Measurements from ENCODE around the gene SIVA1. TPM values are rescaled to one million over a fixed set of nuclear protein-coding genes. Genes with fewer than 3 reads are reported as not detected.

Gene SIVA1
- total and polyA plus RNA-seq, 2 donors, result 39.9 to 280 TPM

GRCh38 chr14:104714681-104715080, 38.3 kb upstream of the SIVA1 start:
- no peak overlapping the region for H3K27ac ChIP-seq (ENCODE audit: low read depth)
- WGBS, result 94% methylated on average over 31 of the region's 31 CpGs
- H3K36me3 ChIP-seq (ENCODE audit: insufficient read depth), result peaks cover 5% of the 10 kb centered on the region
- no peak overlapping the region for H3K4me3 ChIP-seq (ENCODE audit: low read depth, low read length)
- no peak for DNase-seq (ENCODE audit: extremely low spot score)
- H3K4me1 ChIP-seq (ENCODE audit: insufficient read depth), result no peaks in the 10 kb centered on the region

GRCh38 chr14:104715416-104715815, 37.5 kb upstream of the SIVA1 start:
- peaks cover 5% of the 10 kb centered on the region for H3K36me3 ChIP-seq (ENCODE audit: insufficient read depth)
- no peak overlapping the region for H3K4me3 ChIP-seq (ENCODE audit: low read depth, low read length)
- 89% methylated on average over 18 of the region's 18 CpGs for WGBS
- no peak for DNase-seq (ENCODE audit: extremely low spot score)
- no peak overlapping the region for H3K27ac ChIP-seq (ENCODE audit: low read depth)
- H3K4me1 ChIP-seq (ENCODE audit: insufficient read depth), result no peaks in the 10 kb centered on the region

GRCh38 chr14:104715871-104716270, 37.1 kb upstream of the SIVA1 start:
- no peak overlapping the region for H3K27ac ChIP-seq (ENCODE audit: low read depth)
- H3K36me3 ChIP-seq (ENCODE audit: insufficient read depth), result peaks cover 5% of the 10 kb centered on the region
- no peak for DNase-seq (ENCODE audit: extremely low spot score)
- H3K4me1 ChIP-seq (ENCODE audit: insufficient read depth), result no peaks in the 10 kb centered on the region
- H3K4me3 ChIP-seq (ENCODE audit: low read depth, low read length), result no peak overlapping the region
- 89% methylated on average over 12 of the region's 12 CpGs for WGBS

GRCh38 chr14:104717137-104717536, 35.8 kb upstream of the SIVA1 start:
- 88% methylated on average over 22 of the region's 22 CpGs for WGBS
- Histone ChIP-seq H3K36me3 (ENCODE audit: insufficient read depth) (peaks cover 5% of the 10 kb centered on the region), H3K4me3 (ENCODE audit: low read depth, low read length) (no peak overlapping the region), H3K27ac (ENCODE audit: low read depth) (no peak overlapping the region), H3K4me1 (ENCODE audit: insufficient read depth) (no peaks in the 10 kb centered on the region)
- no peak for DNase-seq (ENCODE audit: extremely low spot score)

GRCh38 chr14:104717646-104718045, 35.3 kb upstream of the SIVA1 start:
- 68% methylated on average over 20 of the region's 20 CpGs for WGBS
- Histone ChIP-seq H3K4me3 (ENCODE audit: low read depth, low read length) (no peak overlapping the region), H3K36me3 (ENCODE audit: insufficient read depth) (peaks cover 5% of the 10 kb centered on the region), H3K4me1 (ENCODE audit: insufficient read depth) (no peaks in the 10 kb centered on the region), H3K27ac (ENCODE audit: low read depth) (no peak overlapping the region)
- no peak for DNase-seq (ENCODE audit: extremely low spot score)

GRCh38 chr14:104718147-104718546, 34.8 kb upstream of the SIVA1 start:
- no peaks in the 10 kb centered on the region for H3K4me1 ChIP-seq (ENCODE audit: insufficient read depth)
- peaks cover 5% of the 10 kb centered on the region for H3K36me3 ChIP-seq (ENCODE audit: insufficient read depth)
- no peak overlapping the region for H3K4me3 ChIP-seq (ENCODE audit: low read depth, low read length)
- WGBS, result 86% methylated on average over 10 of the region's 10 CpGs
- DNase-seq (ENCODE audit: extremely low spot score), result no peak
- no peak overlapping the region for H3K27ac ChIP-seq (ENCODE audit: low read depth)

GRCh38 chr14:104718871-104719270, 34.1 kb upstream of the SIVA1 start:
- no peaks in the 10 kb centered on the region for H3K4me1 ChIP-seq (ENCODE audit: insufficient read depth)
- no peak overlapping the region for H3K27ac ChIP-seq (ENCODE audit: low read depth)
- H3K36me3 ChIP-seq (ENCODE audit: insufficient read depth), result peaks cover 5% of the 10 kb centered on the region
- no peak for DNase-seq (ENCODE audit: extremely low spot score)
- 89% methylated on average over 11 of the region's 11 CpGs for WGBS
- H3K4me3 ChIP-seq (ENCODE audit: low read depth, low read length), result no peak overlapping the region

- H3K36me3 ChIP-seq (ENCODE audit: insufficient read depth), result peaks cover 5% of the 10 kb centered on the region
- H3K4me3 ChIP-seq (ENCODE audit: low read depth, low read length), result no peak overlapping the region
- no peak overlapping the region for H3K27ac ChIP-seq (ENCODE audit: low read depth)
- WGBS, result 89% methylated on average over 15 of the region's 15 CpGs
- no peak for DNase-seq (ENCODE audit: extremely low spot score)
- H3K4me1 ChIP-seq (ENCODE audit: insufficient read depth), result no peaks in the 10 kb centered on the region
Observed at GRCh38 chr14:104719343-104719742, 33.6 kb upstream of the SIVA1 start.

GRCh38 chr14:104721505-104722431, 31.2 kb upstream of the SIVA1 start:
- no peak overlapping the region for H3K27ac ChIP-seq (ENCODE audit: low read depth)
- H3K36me3 ChIP-seq (ENCODE audit: insufficient read depth), result peaks cover 1% of the 10 kb centered on the region
- WGBS, result 69% methylated on average over 18 of the region's 18 CpGs
- H3K4me3 ChIP-seq (ENCODE audit: low read depth, low read length), result no peak overlapping the region
- H3K4me1 ChIP-seq (ENCODE audit: insufficient read depth), result no peaks in the 10 kb centered on the region
- DNase-seq (ENCODE audit: extremely low spot score), result no peak

- Histone ChIP-seq H3K4me3 (ENCODE audit: low read depth, low read length) (peak overlapping the region; percentile 78), H3K36me3 (ENCODE audit: insufficient read depth) (peaks cover 1% of the 10 kb centered on the region), H3K4me1 (ENCODE audit: insufficient read depth) (no peaks in the 10 kb centered on the region), H3K27ac (ENCODE audit: low read depth) (no peak overlapping the region)
- 58% methylated on average over 26 of the region's 26 CpGs for WGBS
- no peak for DNase-seq (ENCODE audit: extremely low spot score)
Observed at GRCh38 chr14:104722938-104723650, 29.9 kb upstream of the SIVA1 start.

GRCh38 chr14:104723651-104724406, 29.1 kb upstream of the SIVA1 start, which contains the start of gene ADSS1:
Gene ADSS1, plus strand, starts transcription at chr14:104724229. Its CDS starts 42 bp downstream, at chr14:104724271.
- peak within 1 kb of the TSS; percentile 78 for H3K4me3 ChIP-seq (ENCODE audit: low read depth, low read length)
- H3K4me1 ChIP-seq (ENCODE audit: insufficient read depth), result no peaks in the 10 kb centered on the region
- 2% methylated on average over 82 of the region's 82 CpGs for WGBS
- DNase-seq (ENCODE audit: extremely low spot score), result no peak
- H3K36me3 ChIP-seq (ENCODE audit: insufficient read depth), result peaks cover 1% of the 10 kb centered on the region
- peak within 1 kb of the TSS; percentile 40 for H3K27ac ChIP-seq (ENCODE audit: low read depth)

GRCh38 chr14:104724407-104724980, 28.5 kb upstream of the SIVA1 start:
- DNase-seq (ENCODE audit: extremely low spot score), result no peak
- WGBS, result 4% methylated on average over 27 of the region's 27 CpGs
- no peaks in the 10 kb centered on the region for H3K4me1 ChIP-seq (ENCODE audit: insufficient read depth)
- H3K4me3 ChIP-seq (ENCODE audit: low read depth, low read length), result peak overlapping the region; percentile 78
- no peaks in the 10 kb centered on the region for H3K36me3 ChIP-seq (ENCODE audit: insufficient read depth)
- H3K27ac ChIP-seq (ENCODE audit: low read depth), result peak overlapping the region; percentile 40

Data from urinary bladder (tissue), 4 donors.